CD8-positive, alpha-beta memory T cell (primary cell): ENCODE results near the gene OR10AD1. TPM values are rescaled to one million over a fixed set of nuclear protein-coding genes. Genes with fewer than 3 reads are reported as not detected.
"Not testable (repeated sequence)": the region's sequence is repeated elsewhere in the genome, so short reads cannot be mapped to it uniquely, and the experiment has no call there.

ENCODE experiments used
- CTCF ChIA-PET: fragments of 350-600 bp; sonication (Branson Sonifier 250); formaldehyde crosslinking; loops from one replicate; lab custom pipeline; 2021; ENCODE audit warnings: antibody characterized with exemption; lab: Charles Lee
- POLR2A ChIA-PET: fragments of 350-600 bp; sonication (Branson Sonifier 250); formaldehyde crosslinking; loops from one replicate; lab custom pipeline; 2021; ENCODE audit warnings: antibody characterized with exemption; lab: Charles Lee
- DNase-seq, 5 donors: peaks; one replicate each; pipeline versions ENCODE4 v3.0.0 to v3.0.0-alpha.2; 2020 to 2022; ENCODE audit warnings: mixed read lengths in 1 of 5
- H3K27ac ChIP-seq: one replicate; pipeline ENCODE4 v1.7.0; 2013; ENCODE audit warnings: low read depth, mild to moderate bottlenecking, low read length, moderate library complexity
- H3K27me3 ChIP-seq: 2 replicates; pipeline ENCODE4 v1.7.0; 2013; ENCODE audit warnings: low read length, mild to moderate bottlenecking; ENCODE audit not compliant: insufficient read depth, poor library complexity, severe bottlenecking
- H3K36me3 ChIP-seq: 2 replicates; pipeline ENCODE4 v1.7.0; 2013; ENCODE audit warnings: mild to moderate bottlenecking, low read length, moderate library complexity; ENCODE audit not compliant: insufficient read depth
- H3K4me1 ChIP-seq: 2 replicates; pipeline ENCODE4 v1.7.0; 2013; ENCODE audit warnings: mild to moderate bottlenecking, low read length, moderate library complexity; ENCODE audit not compliant: insufficient read depth
- H3K4me3 ChIP-seq: 2 replicates; pipeline ENCODE4 v1.7.0; 2013; ENCODE audit warnings: mild to moderate bottlenecking, low read length
- H3K9me3 ChIP-seq: 2 replicates; pipeline ENCODE4 v1.7.0; 2013; ENCODE audit warnings: mild to moderate bottlenecking, low read length
- H3K27ac Mint-ChIP-seq, 8 donors: one replicate each; pipeline ENCODE4 v1.8.0; 2020 to 2021; ENCODE audit warnings: mixed read lengths in 8 of 8, mild to moderate bottlenecking in 6 of 8, inconsistent platforms in 3 of 8, moderate library complexity in 3 of 8
- H3K27me3 Mint-ChIP-seq, 2 donors: one replicate each; pipeline ENCODE4 v1.8.0; 2020 to 2021; ENCODE audit warnings: mixed read lengths in 2 of 2, mild to moderate bottlenecking in 1 of 2, moderate library complexity in 1 of 2
- H3K36me3 Mint-ChIP-seq, 3 donors: one replicate each; pipeline ENCODE4 v1.8.0; 2020 to 2021; ENCODE audit warnings: mixed read lengths in 3 of 3, inconsistent platforms in 1 of 3, mild to moderate bottlenecking in 1 of 3
- H3K4me1 Mint-ChIP-seq, 3 donors: one replicate each; pipeline ENCODE4 v1.8.0; 2020 to 2021; ENCODE audit warnings: mixed read lengths in 3 of 3, inconsistent platforms in 1 of 3, mild to moderate bottlenecking in 1 of 3
- H3K4me3 Mint-ChIP-seq, 7 donors: one replicate each; pipeline ENCODE4 v1.8.0; 2020 to 2021; ENCODE audit warnings: mixed read lengths in 7 of 7, mild to moderate bottlenecking in 6 of 7, moderate library complexity in 4 of 7, inconsistent platforms in 2 of 7
- H3K9me3 Mint-ChIP-seq, 5 donors: one replicate each; pipeline ENCODE4 v1.8.0; 2020 to 2022; ENCODE audit warnings: mixed read lengths in 5 of 5, mild to moderate bottlenecking in 3 of 5, moderate library complexity in 2 of 5, inconsistent platforms in 1 of 5
- polyA plus RNA-seq: library from polyadenylated mRNA; unstranded; fragments of 300-500 nt; fragmentation: Illumina TruSeq; gene quantifications from one replicate; pipeline ENCODE4 v1.2.3, GENCODE V29; 2021
- total RNA-seq, 2 experiments: library from RNA; stranded (reverse); gene quantifications; one replicate each; pipeline ENCODE4 v1.2.3, GENCODE V29; 2021

OR10AD1 gene
- total and polyA plus RNA-seq, 3 experiments from 2014 or later: not detected

DNA sequence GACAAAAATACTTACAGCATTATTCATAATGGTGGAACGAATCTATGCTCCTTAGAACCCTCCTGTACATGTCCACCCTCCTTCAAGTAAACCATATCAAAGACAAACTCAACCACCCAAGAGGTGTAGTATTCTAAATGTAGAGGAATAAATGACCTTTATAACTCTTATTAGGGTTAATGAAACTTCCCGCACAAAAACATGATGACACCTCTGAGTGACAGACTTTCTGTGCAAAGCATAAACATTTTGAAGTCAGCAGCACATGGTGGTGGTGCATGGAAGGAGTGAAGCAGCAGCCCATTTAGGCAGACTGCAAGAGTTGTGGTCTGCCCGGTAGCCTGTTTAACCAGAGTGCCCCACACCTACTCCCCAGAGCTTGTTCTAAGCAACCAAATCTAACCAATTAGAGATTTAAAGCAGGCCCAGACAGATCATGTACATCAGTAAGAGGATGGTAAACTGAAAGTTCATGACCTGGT lies 45.2 kb downstream of the OR10AD1 start:
- peaks cover under 1 to 2% of the 10 kb centered on the region in 2 donors for H3K27me3 Mint-ChIP-seq
- H3K9me3 Mint-ChIP-seq: no peaks in the 10 kb centered on the region
- H3K4me1 Mint-ChIP-seq: peaks cover 31 to 46% (median 38%) of the 10 kb centered on the region in 3 donors
- peak overlapping the region; percentile 95 to 99 (median 98) for H3K4me3 Mint-ChIP-seq
- Histone ChIP-seq H3K27ac (peak overlapping the region; percentile 88), H3K27me3 (no peaks in the 10 kb centered on the region), H3K36me3 (peaks cover 9% of the 10 kb centered on the region), H3K9me3 (no peaks in the 10 kb centered on the region), H3K4me3 (peak overlapping the region; percentile 96), H3K4me1 (peaks cover 20% of the 10 kb centered on the region)
- ChIA-PET POLR2A (interaction anchor here (0.6 to 1.9 kb wide), 5 partner anchors 13 to 338 kb away, joined by 3 to 17 read pairs (median 13); partner anchors contain the start of genes CCDC184, HDAC7 and SENP1), CTCF (interaction anchor here (0.8 to 2.1 kb wide), 11 partner anchors 10 to 462 kb away, joined by 3 to 11 read pairs (median 5); partner anchors contain the start of genes CCDC184, SENP1 and TMEM106C)
- H3K36me3 Mint-ChIP-seq: peaks cover 0 to 23% (median 8%) of the 10 kb centered on the region in 3 donors
- peak overlapping the region; percentile 91 to 99 (median 98) for H3K27ac Mint-ChIP-seq
- peak in 1 of 5 donors; percentile 49 for DNase-seq

DNA sequence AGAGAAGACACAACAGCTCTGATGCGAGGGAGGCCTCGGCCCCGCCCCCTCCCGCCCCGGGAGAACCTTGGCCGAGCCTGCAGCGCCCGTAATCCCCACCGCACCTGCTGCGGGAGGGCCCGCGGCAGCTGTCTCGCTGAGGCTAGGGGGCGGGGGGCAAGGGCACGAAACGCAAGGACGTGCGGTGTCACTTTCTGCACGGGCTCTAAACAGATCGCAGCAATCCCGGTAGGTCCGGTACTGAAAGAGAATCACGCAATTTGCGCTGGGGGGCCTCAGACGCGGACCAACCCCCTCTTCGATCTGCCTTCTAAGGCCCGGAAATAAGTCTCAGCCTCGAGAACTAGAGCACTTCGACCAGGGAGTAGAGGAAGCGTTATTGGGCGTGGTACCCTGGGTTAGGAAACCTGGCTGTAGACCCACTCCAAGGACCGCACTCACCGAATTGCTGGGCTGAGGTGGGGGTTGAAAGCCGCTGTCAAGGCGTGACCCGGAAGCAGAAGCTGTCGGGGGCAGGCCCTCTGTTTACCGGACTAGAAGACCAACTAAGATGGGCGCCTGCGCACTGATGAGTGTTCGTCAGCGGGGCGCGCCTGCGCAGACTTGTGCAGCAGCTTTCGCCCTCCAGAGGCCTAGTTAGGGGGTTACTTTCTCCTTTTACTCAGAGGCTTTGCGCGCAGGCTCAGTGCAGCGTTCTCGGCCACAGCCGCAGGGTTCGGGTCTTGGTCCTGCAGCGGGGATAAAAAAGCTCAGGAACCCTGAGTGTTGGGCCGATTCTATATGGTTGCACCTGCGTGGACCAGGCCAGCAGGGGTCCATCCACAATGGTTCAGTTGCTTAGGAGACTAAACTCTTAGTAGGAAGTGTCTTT lies 45.8 kb downstream of the OR10AD1 start, which contains the start of gene ASB8:
Gene ASB8 (minus strand): TSS at position 498 of the 871 bp plus-strand sequence. CDS start 4,019 bp downstream, outside the sequence.
- DNase-seq: peak; percentile 98 to 99 (median 98)
- Mint-ChIP-seq H3K27ac (peak within 1 kb of the TSS; percentile 91 to 99 (median 98)), H3K9me3 (no peaks in the 10 kb centered on the region), H3K4me1 (peaks cover 31 to 52% (median 41%) of the 10 kb centered on the region in 3 donors), H3K4me3 (peak within 1 kb of the TSS; percentile 95 to 99 (median 98)), H3K27me3 (peaks cover 0 to 2% of the 10 kb centered on the region in 2 donors), H3K36me3 (peaks cover 0 to 28% (median 8%) of the 10 kb centered on the region in 3 donors)
- Histone ChIP-seq H3K4me3 (peak within 1 kb of the TSS; percentile 96), H3K9me3 (no peaks in the 10 kb centered on the region), H3K4me1 (peaks cover 20% of the 10 kb centered on the region), H3K36me3 (peaks cover 13% of the 10 kb centered on the region), H3K27me3 (no peaks in the 10 kb centered on the region), H3K27ac (peak within 1 kb of the TSS; percentile 88)
- POLR2A ChIA-PET: interaction anchor here (0.6 to 1.9 kb wide), 7 partner anchors 13 to 338 kb away, joined by 3 to 17 read pairs (median 8); partner anchors contain the start of genes CCDC184, HDAC7 and SENP1
- CTCF ChIA-PET: interaction anchor here (0.7 to 2.1 kb wide), 14 partner anchors 10 to 463 kb away, joined by 3 to 11 read pairs (median 4); partner anchors contain the start of genes CCDC184, SENP1 and TMEM106C

DNA sequence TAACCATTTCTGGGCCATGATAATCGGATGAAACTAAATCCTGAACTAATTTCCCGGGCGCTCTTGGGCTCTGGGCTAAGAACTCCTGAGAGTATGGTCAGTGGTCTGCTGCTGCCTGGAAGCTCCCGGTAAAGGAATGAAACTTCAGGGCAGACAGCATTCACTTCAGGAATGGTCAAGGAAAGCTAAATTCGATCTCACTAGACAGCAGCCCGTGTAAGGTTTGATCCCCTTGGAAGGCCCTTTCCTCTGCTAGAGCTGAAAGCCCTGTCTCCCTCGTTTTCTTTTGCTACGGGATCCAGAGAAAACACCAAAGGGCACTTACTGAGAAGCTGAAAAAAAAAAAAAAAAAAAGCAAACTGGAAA lies 46.5 kb downstream of the OR10AD1 start:
- CTCF ChIA-PET: interaction anchor here (0.7 to 2.1 kb wide), 8 partner anchors 9 to 463 kb away, joined by 3 to 11 read pairs (median 6); partner anchors contain the start of gene TMEM106C
- peak overlapping the region; percentile 95 to 99 (median 98) for H3K4me3 Mint-ChIP-seq
- Histone ChIP-seq H3K27me3 (no peaks in the 10 kb centered on the region), H3K27ac (peak overlapping the region; percentile 88), H3K4me1 (peaks cover 20% of the 10 kb centered on the region), H3K4me3 (peak overlapping the region; percentile 96), H3K36me3 (peaks cover 16% of the 10 kb centered on the region), H3K9me3 (no peaks in the 10 kb centered on the region)
- H3K36me3 Mint-ChIP-seq: peaks cover 0 to 34% (median 8%) of the 10 kb centered on the region in 3 donors
- POLR2A ChIA-PET: interaction anchor here (0.6 to 1.9 kb wide), 4 partner anchors 28 to 251 kb away, joined by 5 to 17 read pairs (median 11); partner anchors contain the start of gene SENP1
- peak overlapping the region; percentile 91 to 99 (median 98) for H3K27ac Mint-ChIP-seq
- peaks cover 31 to 55% (median 41%) of the 10 kb centered on the region in 3 donors for H3K4me1 Mint-ChIP-seq
- no peak for DNase-seq
- no peaks in the 10 kb centered on the region for H3K9me3 Mint-ChIP-seq
- peaks cover 0 to 2% of the 10 kb centered on the region in 2 donors for H3K27me3 Mint-ChIP-seq

DNA sequence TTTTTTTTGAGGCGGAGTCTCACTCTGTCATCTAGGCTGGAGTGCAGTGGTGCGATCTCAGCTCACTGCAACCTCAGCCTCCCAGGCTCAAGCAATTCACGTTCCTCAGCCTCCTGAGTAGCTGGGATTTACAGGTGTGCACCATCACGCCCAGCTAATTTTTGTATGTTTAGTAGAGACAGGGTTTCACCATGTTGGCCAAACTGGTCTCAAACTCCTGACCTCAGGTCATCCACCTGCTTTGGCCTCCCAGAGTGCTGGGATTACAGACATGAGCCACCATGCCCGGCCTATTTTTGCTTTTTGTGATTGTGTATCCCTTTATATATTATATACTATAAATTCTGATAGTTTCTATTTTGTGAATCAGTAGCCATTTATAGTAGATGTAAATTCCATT lies 47.3 kb downstream of the OR10AD1 start:
- H3K9me3 ChIP-seq, H3K27me3 ChIP-seq, DNase-seq, H3K27me3 Mint-ChIP-seq, H3K27ac ChIP-seq, H3K9me3 Mint-ChIP-seq, POLR2A ChIA-PET, H3K4me3 ChIP-seq: not testable (repeated sequence)
- CTCF ChIA-PET: interaction anchor here (1.2 to 1.5 kb wide), 2 partner anchors 10 to 14 kb away, joined by 4 read pairs; no protein-coding TSS in a partner anchor
- H3K36me3 ChIP-seq: peaks cover 25% of the 10 kb centered on the region
- Mint-ChIP-seq H3K4me1 (peaks cover 31 to 55% (median 43%) of the 10 kb centered on the region in 3 donors), H3K36me3 (peaks cover 0 to 43% (median 8%) of the 10 kb centered on the region in 3 donors), H3K27ac (peak overlapping the region in 4 of 8 donors; percentile 73 to 99 (median 92)), H3K4me3 (peak overlapping the region in 6 of 7 donors; percentile 79 to 99 (median 98))
- H3K4me1 ChIP-seq: peaks cover 20% of the 10 kb centered on the region

Other genes with a start within 250 kb of the OR10AD1 start
- gene TMEM106C, start 239.7 kb downstream of the OR10AD1 start, total RNA-seq: 100 to 1,000 TPM; 178 to 186 TPM
- gene TMEM106C, start 239.7 kb downstream of the OR10AD1 start, polyA plus RNA-seq: 56.8 TPM
- gene COL2A1, start 198.8 kb downstream of the OR10AD1 start, total RNA-seq: not detected
- gene COL2A1, start 198.8 kb downstream of the OR10AD1 start, polyA plus RNA-seq: not detected
- 10 to 100 TPM; 57.3 to 58.8 TPM for gene SENP1, start 97.2 kb downstream of the OR10AD1 start, total RNA-seq
- 13.4 TPM for gene SENP1, start 97.2 kb downstream of the OR10AD1 start, polyA plus RNA-seq
- 10 to 100 TPM; 39.9 to 40.2 TPM for gene PFKM, start 83.9 kb downstream of the OR10AD1 start, total RNA-seq
- gene PFKM, start 83.9 kb downstream of the OR10AD1 start, polyA plus RNA-seq: 5.4 TPM
- 10 to 100 TPM; 32.5 to 38.1 TPM for gene ASB8, start 45.8 kb downstream of the OR10AD1 start, total RNA-seq
- 81.8 TPM for gene ASB8, start 45.8 kb downstream of the OR10AD1 start, polyA plus RNA-seq
- under 1 TPM; 0.72 to 0.97 TPM for gene CCDC184, start 19.6 kb downstream of the OR10AD1 start, total RNA-seq
- 0.91 TPM for gene CCDC184, start 19.6 kb downstream of the OR10AD1 start, polyA plus RNA-seq
- 10 to 100 TPM; 10.6 to 13.4 TPM for gene ZNF641, start 147.6 kb upstream of the OR10AD1 start, total RNA-seq
- gene ZNF641, start 147.6 kb upstream of the OR10AD1 start, polyA plus RNA-seq: 16.3 TPM